ENCODE data around the gene C13orf46. TPM values are rescaled to one million over a fixed set of nuclear protein-coding genes. Genes with fewer than 3 reads are reported as not detected.

C13orf46 gene
- total RNA-seq: 1 to 10 TPM; 1.6 to 1.9 TPM

DNA sequence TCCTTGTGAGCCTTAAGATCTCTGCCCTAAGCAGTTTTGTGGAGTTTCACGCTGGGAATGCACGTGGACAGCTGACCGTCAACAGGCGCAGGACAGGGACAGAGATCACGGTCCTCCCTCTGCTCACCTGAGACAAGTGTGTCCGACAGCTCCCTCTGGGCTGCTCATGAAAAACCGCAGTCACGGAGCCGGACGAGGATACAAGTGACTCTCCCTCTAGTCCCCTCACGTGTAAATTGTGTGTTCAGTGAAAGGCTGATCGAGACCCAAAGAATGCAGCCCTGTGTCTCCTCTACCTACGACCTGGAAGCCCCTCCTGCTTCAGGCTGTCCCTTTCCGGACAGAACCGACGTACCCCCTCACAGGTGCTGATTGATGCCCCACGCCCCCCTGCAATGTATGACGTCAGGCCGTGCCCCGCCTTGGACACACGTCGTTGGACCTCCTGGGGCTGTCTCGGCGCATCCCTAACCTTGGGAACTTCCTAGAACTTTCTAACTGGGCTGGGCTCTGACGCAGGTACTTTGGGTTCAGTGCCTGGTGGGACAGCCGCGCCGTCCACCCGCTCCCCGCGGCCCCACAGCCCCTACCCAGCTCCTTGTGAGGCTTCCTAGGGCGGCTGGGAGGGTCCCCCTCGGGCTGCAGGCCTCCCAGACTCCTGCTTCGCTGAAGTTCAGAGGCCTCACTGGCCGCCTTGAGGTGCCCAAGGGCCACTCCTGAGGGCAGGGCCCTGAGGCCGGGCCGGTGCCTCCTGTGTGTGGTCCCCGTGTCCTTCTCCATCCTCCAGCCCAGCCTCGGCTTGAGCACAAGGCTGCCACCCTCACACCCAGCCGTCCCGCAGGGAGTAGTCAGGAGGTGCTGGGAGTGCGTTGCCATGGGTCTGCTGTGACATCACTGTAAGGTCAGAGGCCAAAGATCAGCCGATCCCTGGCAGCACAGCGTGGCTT is at the start of gene C13orf46:
Gene C13orf46 (minus strand): TSS at position 859 of the 947 bp plus-strand sequence. CDS start 79 bp downstream, at position 780.
- CTCF ChIA-PET: no interaction called here
- H3K36me3 Mint-ChIP-seq (ENCODE audit: low read depth): peaks cover 18% of the 10 kb centered on the region
- no peak within 1 kb of the TSS for H3K4me3 Mint-ChIP-seq
- POLR2A ChIA-PET: no interaction called here
- no peak within 1 kb of the TSS for H3K27ac Mint-ChIP-seq
- no peaks in the 10 kb centered on the region for H3K27me3 Mint-ChIP-seq
- no peak for DNase-seq
- no peaks in the 10 kb centered on the region for H3K9me3 Mint-ChIP-seq
- no peak for ATAC-seq
- H3K4me1 Mint-ChIP-seq (ENCODE audit: low read depth): peaks cover 2% of the 10 kb centered on the region
- TF ChIP-seq, protein P1, sequence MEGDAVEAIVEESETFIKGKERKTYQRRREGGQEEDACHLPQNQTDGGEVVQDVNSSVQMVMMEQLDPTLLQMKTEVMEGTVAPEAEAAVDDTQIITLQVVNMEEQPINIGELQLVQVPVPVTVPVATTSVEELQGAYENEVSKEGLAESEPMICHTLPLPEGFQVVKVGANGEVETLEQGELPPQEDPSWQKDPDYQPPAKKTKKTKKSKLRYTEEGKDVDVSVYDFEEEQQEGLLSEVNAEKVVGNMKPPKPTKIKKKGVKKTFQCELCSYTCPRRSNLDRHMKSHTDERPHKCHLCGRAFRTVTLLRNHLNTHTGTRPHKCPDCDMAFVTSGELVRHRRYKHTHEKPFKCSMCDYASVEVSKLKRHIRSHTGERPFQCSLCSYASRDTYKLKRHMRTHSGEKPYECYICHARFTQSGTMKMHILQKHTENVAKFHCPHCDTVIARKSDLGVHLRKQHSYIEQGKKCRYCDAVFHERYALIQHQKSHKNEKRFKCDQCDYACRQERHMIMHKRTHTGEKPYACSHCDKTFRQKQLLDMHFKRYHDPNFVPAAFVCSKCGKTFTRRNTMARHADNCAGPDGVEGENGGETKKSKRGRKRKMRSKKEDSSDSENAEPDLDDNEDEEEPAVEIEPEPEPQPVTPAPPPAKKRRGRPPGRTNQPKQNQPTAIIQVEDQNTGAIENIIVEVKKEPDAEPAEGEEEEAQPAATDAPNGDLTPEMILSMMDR (IDR thresholded peaks at IDR 0.05): no peak
- intact Hi-C loops (cut with micrococcal nuclease): no loop called here

DNA sequence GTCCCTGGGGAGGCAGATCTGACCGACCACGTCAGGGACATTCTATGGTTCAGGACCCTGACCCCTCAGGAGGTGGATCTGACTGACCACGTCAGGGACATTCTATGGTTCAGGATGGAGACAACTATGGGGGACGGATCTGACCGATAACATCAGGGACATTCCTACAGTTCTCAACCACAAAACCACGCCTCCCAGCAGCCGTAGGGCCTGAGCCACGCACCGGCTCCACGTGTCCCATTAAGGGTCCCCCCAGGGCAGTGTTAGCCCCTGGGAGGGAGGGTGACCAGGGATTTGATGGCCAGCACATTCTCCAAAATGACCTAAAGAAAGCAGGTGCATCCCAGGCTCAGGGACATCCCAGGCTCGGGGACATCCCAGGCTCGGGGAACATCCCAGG is 49.0 kb upstream of the C13orf46 start:
- ChIA-PET POLR2A (no interaction called here), CTCF (no interaction called here)
- intact Hi-C loops (cut with micrococcal nuclease): no loop called here
- no peaks in the 10 kb centered on the region for H3K4me1 Mint-ChIP-seq (ENCODE audit: low read depth)
- no peak overlapping the region for H3K4me3 Mint-ChIP-seq
- no peaks in the 10 kb centered on the region for H3K9me3 Mint-ChIP-seq
- peak overlapping the region; percentile 18 for H3K27ac Mint-ChIP-seq
- no peak for ATAC-seq
- TF ChIP-seq, protein P1 (IDR thresholded peaks at IDR 0.05): no peak
- peaks cover 13% of the 10 kb centered on the region for H3K36me3 Mint-ChIP-seq (ENCODE audit: low read depth)
- H3K27me3 Mint-ChIP-seq: no peaks in the 10 kb centered on the region
- DNase-seq: no peak

DNA sequence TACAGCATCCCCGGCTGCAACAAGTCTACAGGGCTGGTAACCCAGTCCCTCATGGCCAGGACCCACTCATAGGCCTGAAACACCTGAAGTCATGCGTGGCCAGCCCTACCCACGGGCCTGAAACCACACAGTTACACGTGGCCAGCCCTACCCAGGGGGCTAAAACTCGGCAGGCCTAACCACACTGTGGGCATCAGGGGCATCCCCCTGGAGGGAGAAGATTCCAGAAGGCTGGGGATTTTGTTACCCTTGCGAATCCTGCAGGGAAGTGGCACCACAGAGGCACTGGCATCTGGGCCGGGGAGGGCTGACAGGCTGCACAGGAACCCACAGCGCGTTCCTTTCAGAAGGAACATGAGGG is 48.4 kb upstream of the C13orf46 start:
- POLR2A ChIA-PET: no interaction called here
- Mint-ChIP-seq H3K27ac (no peak overlapping the region), H3K4me3 (no peak overlapping the region), H3K4me1 (ENCODE audit: low read depth) (no peaks in the 10 kb centered on the region), H3K27me3 (no peaks in the 10 kb centered on the region), H3K36me3 (ENCODE audit: low read depth) (peaks cover 13% of the 10 kb centered on the region), H3K9me3 (no peaks in the 10 kb centered on the region)
- intact Hi-C loops (cut with micrococcal nuclease): no loop called here
- DNase-seq (no peak), ATAC-seq (no peak)
- CTCF ChIA-PET: no interaction called here
- TF ChIP-seq, protein P1 (IDR thresholded peaks at IDR 0.05): no peak

DNA sequence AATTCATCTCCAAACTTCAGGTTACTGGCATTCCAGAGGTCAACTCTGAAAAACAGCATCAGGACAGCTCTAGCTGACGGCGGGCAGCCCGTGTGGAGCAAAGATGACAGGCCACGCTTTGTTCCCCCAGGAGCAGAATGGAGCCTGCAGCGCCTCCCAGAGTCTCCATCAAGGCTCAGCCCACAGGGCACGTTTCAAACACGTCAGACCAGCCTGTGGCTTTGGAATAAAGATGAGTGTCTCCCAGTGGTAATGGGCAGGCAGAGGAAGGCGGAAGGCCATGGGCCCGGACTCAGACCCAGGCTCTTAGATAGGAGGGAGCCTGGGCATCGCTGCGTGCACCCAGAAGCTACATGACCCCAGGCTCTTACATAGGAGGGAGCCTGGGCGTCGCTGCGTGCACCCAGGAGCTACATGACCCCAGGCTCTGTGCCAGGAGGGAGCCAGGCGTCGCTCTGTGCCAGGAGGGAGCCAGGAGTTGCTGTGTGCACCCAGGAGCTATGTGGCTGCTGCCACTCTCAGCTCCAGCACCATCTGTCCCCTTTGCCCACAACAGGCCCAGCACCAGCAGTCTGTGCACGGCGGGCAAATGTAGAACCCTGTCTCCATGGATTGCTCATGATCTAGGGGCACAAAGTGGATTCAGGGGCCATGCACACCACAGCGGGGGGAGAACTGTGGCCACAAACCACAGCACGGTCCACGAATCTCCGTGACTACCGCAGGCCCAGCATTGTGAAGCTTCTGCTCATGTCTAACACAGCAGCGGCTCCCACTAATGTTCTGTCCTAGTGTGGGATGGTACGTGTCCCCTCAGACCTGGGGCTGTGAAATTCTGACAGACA is 47.8 kb upstream of the C13orf46 start:
- Mint-ChIP-seq H3K4me1 (ENCODE audit: low read depth) (peaks cover 2% of the 10 kb centered on the region), H3K4me3 (no peak overlapping the region), H3K27ac (peak overlapping the region; percentile 5), H3K9me3 (no peaks in the 10 kb centered on the region), H3K36me3 (ENCODE audit: low read depth) (peaks cover 14% of the 10 kb centered on the region), H3K27me3 (no peaks in the 10 kb centered on the region)
- CTCF ChIA-PET: interaction anchor here (1.0 kb wide), 1 partner anchor 205 kb away, joined by 4 read pairs; no protein-coding TSS in a partner anchor
- intact Hi-C loops (cut with micrococcal nuclease): no loop called here
- ATAC-seq (no peak), DNase-seq (no peak)
- TF ChIP-seq, protein P1 (IDR thresholded peaks at IDR 0.05): no peak
- POLR2A ChIA-PET: no interaction called here
